Glutamatergic neuron (in vitro differentiated cells): Measurements from ENCODE around the gene CD3D. TPM values are rescaled to one million over a fixed set of nuclear protein-coding genes. Genes with fewer than 3 reads are reported as not detected.

Experiments used
- DNase-seq: peaks from one replicate; pipeline ENCODE4 v3.0.0; 2022
- H3K27ac Mint-ChIP-seq: one replicate; pipeline ENCODE4 v1.8.0; 2020; ENCODE audit warnings: mild to moderate bottlenecking, mixed read lengths, inconsistent platforms; ENCODE audit not compliant: unreplicated experiment
- H3K27me3 Mint-ChIP-seq: one replicate; pipeline ENCODE4 v1.8.0; 2020; ENCODE audit warnings: mild to moderate bottlenecking, moderate library complexity, mixed read lengths, inconsistent platforms; ENCODE audit not compliant: unreplicated experiment
- H3K36me3 Mint-ChIP-seq: one replicate; pipeline ENCODE4 v1.8.0; 2020; ENCODE audit warnings: mild to moderate bottlenecking, mixed read lengths, inconsistent platforms; ENCODE audit not compliant: unreplicated experiment
- H3K4me1 Mint-ChIP-seq: one replicate; pipeline ENCODE4 v1.8.0; 2020; ENCODE audit warnings: mild to moderate bottlenecking, low read depth, mixed read lengths, inconsistent platforms; ENCODE audit not compliant: unreplicated experiment
- H3K4me3 Mint-ChIP-seq: one replicate; pipeline ENCODE4 v1.8.0; 2020; ENCODE audit warnings: mild to moderate bottlenecking, mixed read lengths, inconsistent platforms; ENCODE audit not compliant: unreplicated experiment
- H3K9me3 Mint-ChIP-seq: one replicate; pipeline ENCODE4 v1.8.0; 2020; ENCODE audit warnings: mild to moderate bottlenecking, moderate library complexity, mixed read lengths, inconsistent platforms; ENCODE audit not compliant: unreplicated experiment
- total RNA-seq: library from RNA; stranded (reverse); fragmentation: NEBNext Ultra II Directional; extraction: Animal tissue kit (Norgen Biotek cat#: 25700); gene quantifications from one replicate; pipeline ENCODE4 v1.2.1, GENCODE V29; 2021; ENCODE audit not compliant: unreplicated experiment
- TF ChIP-seq, protein P1 (sequence below): fragments of 200-600 bp; sonication (generic); IDR thresholded peaks from one replicate; pipeline ENCODE4 v1.5.0; 2021; ENCODE audit not compliant: partially characterized antibody, unreplicated experiment

CD3D gene
- total RNA-seq, 1 donor from 2014 or later: not detected

- no peak overlapping the region for H3K4me3 Mint-ChIP-seq
- TF ChIP-seq, protein P1, sequence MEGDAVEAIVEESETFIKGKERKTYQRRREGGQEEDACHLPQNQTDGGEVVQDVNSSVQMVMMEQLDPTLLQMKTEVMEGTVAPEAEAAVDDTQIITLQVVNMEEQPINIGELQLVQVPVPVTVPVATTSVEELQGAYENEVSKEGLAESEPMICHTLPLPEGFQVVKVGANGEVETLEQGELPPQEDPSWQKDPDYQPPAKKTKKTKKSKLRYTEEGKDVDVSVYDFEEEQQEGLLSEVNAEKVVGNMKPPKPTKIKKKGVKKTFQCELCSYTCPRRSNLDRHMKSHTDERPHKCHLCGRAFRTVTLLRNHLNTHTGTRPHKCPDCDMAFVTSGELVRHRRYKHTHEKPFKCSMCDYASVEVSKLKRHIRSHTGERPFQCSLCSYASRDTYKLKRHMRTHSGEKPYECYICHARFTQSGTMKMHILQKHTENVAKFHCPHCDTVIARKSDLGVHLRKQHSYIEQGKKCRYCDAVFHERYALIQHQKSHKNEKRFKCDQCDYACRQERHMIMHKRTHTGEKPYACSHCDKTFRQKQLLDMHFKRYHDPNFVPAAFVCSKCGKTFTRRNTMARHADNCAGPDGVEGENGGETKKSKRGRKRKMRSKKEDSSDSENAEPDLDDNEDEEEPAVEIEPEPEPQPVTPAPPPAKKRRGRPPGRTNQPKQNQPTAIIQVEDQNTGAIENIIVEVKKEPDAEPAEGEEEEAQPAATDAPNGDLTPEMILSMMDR: no peak
- no peaks in the 10 kb centered on the region for H3K36me3 Mint-ChIP-seq
- no peak overlapping the region for H3K27ac Mint-ChIP-seq
- DNase-seq: no peak
- peaks cover 2% of the 10 kb centered on the region for H3K4me1 Mint-ChIP-seq
- no peaks in the 10 kb centered on the region for H3K27me3 Mint-ChIP-seq
- peaks cover 2% of the 10 kb centered on the region for H3K9me3 Mint-ChIP-seq
Observed at GRCh38 chr11:118295199-118295598, 47.3 kb downstream of the CD3D start.

GRCh38 chr11:118294053-118294452 is 48.5 kb downstream of the CD3D start:
- TF ChIP-seq, protein P1: no peak
- peaks cover 2% of the 10 kb centered on the region for H3K9me3 Mint-ChIP-seq
- H3K27me3 Mint-ChIP-seq: no peaks in the 10 kb centered on the region
- DNase-seq: no peak
- H3K4me3 Mint-ChIP-seq: no peak overlapping the region
- peaks cover 2% of the 10 kb centered on the region for H3K4me1 Mint-ChIP-seq
- H3K27ac Mint-ChIP-seq: no peak overlapping the region
- H3K36me3 Mint-ChIP-seq: no peaks in the 10 kb centered on the region

- H3K36me3 Mint-ChIP-seq: no peaks in the 10 kb centered on the region
- no peaks in the 10 kb centered on the region for H3K27me3 Mint-ChIP-seq
- H3K9me3 Mint-ChIP-seq: peaks cover 2% of the 10 kb centered on the region
Observed at GRCh38 chr11:118291477-118292135, 50.9 kb downstream of the CD3D start.

GRCh38 chr11:118290923-118291322 is 51.6 kb downstream of the CD3D start:
- Mint-ChIP-seq H3K27me3 (no peaks in the 10 kb centered on the region), H3K4me1 (peaks cover 2% of the 10 kb centered on the region), H3K9me3 (peaks cover 2% of the 10 kb centered on the region), H3K4me3 (no peak overlapping the region), H3K36me3 (no peaks in the 10 kb centered on the region), H3K27ac (no peak overlapping the region)
- TF ChIP-seq, protein P1: no peak
- DNase-seq: no peak

More at GRCh38 chr11:118291477-118292135, 50.9 kb downstream of the CD3D start:
- TF ChIP-seq, protein P1: no peak
- H3K4me1 Mint-ChIP-seq: peaks cover 2% of the 10 kb centered on the region
- no peak for DNase-seq
- H3K4me3 Mint-ChIP-seq: no peak overlapping the region
- no peak overlapping the region for H3K27ac Mint-ChIP-seq

GRCh38 chr11:118289401-118289800 is 53.1 kb downstream of the CD3D start:
- Mint-ChIP-seq H3K9me3 (peaks cover 2% of the 10 kb centered on the region), H3K27me3 (no peaks in the 10 kb centered on the region), H3K27ac (no peak overlapping the region), H3K36me3 (no peaks in the 10 kb centered on the region), H3K4me3 (no peak overlapping the region), H3K4me1 (no peaks in the 10 kb centered on the region)
- no peak for DNase-seq
- TF ChIP-seq, protein P1: no peak
